NCI-H2107 (cell line): ENCODE data around the gene VAV2.
A peak's percentile ranks its signal among the peaks of the same experiment; 100 is the strongest.

Source experiments
- DNase-seq: peaks from one replicate; lab custom pipeline; 2025; lab: John Stamatoyannopoulos, UW

Gene VAV2

DNA sequence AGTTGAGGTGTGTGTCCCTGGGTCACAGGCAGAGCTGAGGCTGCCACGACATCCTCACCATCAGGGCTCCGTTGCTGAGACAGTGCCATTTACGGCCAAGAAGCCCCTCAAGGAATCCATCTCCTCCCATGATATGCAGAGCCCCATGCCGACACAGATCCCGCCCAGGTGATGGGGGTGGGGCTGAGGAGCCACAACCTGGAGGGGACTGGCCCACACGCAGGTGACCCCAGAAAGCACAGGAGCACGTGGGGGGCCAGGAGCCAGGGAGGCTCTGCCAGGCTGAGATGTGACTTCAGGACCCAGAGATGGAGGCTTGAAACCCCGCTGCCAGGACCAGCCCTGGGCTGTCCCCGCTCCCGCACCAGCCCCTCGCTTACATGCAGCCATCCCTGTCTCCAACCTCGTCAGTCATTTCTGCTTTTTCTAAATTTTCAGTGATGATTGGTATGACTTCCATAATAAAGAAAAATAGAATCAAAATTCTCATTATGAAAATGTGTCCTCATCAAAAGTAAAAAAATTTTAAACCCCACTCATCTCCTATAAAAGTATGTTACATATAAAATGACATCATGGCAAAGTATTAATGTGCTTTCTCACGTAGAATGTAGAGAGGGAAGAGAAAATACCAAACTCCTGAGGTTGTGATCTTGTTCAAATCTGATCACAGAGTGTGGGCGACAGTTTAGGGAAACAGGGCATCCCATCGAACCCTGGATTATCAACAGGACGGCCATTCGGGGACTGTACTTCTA is 155.9 kb downstream of the VAV2 start:
- DNase-seq = no peak

GRCh38 chr9:133835262-133835901 is 156.7 kb downstream of the VAV2 start:
- no peak for DNase-seq

DNA sequence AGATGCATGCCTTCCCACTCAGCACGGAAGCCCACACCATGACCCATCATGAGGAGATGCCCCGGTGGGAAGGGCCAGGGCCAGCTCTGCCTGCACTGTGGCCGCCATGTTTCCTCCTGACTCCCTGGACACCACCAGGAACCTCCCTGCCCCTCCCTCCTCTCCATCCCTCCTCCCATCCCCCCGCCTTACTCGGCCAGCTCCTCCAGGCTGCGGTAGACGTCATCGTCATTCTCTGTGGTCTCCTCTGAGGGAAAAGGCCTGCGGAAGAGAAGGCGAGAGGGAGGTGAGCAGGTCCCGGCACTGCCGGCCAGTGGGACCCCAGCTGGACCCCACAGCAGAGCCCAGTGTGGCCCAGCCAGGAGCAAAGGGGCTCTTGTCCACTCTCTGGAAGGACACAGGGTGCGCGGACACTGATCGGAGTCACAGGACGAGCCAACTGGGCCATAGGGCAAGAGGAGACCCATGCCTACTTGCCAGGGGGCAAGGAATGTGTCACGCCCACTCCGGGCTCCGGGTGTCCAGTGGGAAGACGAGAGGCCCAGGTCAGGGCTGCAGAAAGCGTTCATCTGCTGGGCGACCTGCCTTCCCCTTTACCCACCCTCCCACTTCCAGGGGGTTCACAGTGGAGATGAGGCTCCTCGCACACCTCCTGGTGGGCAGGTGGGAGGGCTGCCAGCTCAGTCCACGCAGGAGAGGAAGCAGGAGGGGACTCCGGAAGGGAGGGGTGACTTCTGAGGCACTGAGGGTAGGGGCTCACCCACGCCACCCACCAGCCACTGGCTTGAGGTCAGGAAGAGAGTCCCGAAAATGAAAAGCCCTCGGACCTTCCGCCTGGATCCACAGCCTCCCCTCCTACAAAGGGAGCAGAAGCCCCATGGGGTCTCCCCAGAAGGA is 157.8 kb downstream of the VAV2 start:
- no peak for DNase-seq

DNA sequence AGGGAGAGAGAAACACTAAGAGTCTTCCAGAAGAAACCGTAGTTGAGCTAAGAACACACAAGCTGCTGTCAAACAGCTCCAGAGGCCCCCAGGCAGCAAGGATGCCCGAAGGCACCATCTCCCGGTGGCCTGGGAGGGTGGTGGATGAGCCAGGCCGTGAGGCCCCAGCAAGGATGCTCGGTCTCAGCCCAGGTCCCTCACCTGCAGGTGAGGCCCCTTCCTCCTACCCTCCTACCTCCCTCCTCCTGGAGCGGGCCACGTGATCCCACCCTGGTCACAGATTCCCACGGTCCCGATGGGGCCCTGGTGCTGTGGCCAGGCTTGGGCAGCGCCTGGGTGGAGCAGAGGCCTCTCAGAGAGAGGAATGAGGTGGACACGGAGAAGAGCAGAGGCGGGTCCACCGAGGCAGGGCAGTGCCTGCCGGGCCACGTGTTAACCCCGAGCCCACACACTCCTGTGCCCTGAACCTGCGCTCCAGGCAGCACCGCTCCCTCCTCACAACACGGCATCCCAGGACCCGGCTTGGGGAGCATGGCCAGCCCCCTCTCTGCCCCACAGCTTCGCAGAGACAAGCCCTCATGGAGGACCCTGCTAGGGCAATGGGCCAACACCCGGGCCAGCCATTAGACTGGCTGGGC is 158.6 kb downstream of the VAV2 start:
- DNase-seq = no peak

DNA sequence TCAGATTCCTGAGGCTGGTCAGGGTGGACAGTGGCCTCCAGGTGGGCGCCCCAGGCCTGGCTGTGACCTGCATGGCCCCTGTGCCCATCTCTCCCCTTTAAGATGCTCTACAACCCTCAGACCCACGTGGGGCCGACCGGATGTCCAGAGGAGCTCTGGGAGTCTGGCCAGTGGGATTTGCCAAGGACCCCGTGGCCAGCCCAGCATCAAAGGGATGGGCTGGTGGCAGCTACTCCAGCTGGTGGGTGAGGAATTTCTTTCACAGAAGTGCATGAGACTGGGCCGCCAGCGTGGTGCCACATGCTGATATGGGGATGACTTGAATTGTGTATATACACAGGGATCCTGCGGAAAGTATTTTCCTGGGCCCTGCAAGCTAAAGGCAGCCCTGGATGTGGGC is 159.2 kb downstream of the VAV2 start:
- DNase-seq = no peak

- DNase-seq = no peak
These were observed 161.4 kb downstream of the VAV2 start for GRCh38 chr9:133830711-133831110.

DNA sequence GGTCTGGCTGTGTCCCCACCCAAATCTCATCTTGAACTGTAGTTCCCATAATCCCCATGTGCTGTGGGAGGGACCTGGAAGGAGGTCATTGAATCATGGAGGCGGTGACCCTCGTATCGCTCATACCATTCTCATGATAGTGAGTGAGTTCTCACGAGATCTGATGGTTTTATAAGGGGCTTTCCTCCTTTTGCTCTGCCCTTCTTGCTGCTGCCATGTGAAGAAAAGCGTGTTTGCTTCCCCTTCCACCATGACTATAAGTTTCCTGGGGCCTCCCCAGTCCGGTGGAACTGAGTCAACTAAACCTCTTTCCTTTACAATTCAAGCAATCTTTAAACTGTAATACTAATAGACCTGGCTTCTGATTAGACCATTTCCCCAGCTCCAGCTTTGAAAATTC is 161.8 kb downstream of the VAV2 start:
- DNase-seq = no peak

- DNase-seq = no peak
These were observed 163.7 kb downstream of the VAV2 start for GRCh38 chr9:133828338-133828997.

- DNase-seq = no peak
These were observed 165.6 kb downstream of the VAV2 start for GRCh38 chr9:133826289-133827085.

GRCh38 chr9:133825555-133826218 is 166.4 kb downstream of the VAV2 start:
- no peak for DNase-seq

- DNase-seq = no peak
These were observed 167.3 kb downstream of the VAV2 start for GRCh38 chr9:133824802-133825186.

- DNase-seq = no peak
These were observed 167.9 kb downstream of the VAV2 start for GRCh38 chr9:133824106-133824801.

- peak; percentile 54 for DNase-seq
These were observed 168.7 kb downstream of the VAV2 start for GRCh38 chr9:133823189-133824105.

DNA sequence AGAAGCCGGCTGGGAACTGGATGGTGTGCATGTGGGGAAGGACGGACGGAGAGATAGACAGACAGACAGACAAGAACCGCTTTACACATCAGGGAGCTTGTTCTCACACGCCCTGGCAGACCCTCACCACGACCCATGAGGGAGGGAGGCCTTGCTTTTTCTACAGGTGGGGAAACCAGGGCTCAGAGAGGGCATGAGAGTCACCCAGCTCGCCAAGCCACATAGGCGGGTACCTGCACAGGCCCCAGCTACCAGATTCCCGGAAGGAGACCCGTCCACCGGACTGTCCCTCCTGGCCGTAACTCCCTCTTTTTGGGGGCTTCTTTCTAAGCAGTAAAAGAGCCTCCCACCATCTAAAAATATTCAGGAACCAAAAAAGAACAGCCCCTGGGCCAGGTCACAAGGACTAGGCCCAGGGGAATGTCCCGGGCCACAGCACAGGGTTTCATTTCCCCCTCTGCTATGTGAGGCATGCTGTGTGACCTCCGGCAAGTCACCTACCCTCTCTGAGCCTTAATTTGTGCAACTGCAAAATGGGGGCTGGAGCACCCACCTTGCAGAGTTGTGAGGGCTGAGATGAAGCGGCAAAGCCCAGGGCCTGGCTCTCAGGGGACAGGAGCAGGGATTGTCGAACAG is 169.6 kb downstream of the VAV2 start:
- DNase-seq = no peak

GRCh38 chr9:133821601-133822429 is 170.3 kb downstream of the VAV2 start:
- DNase-seq = no peak

- no peak for DNase-seq
These were observed 172.2 kb downstream of the VAV2 start for GRCh38 chr9:133819923-133820322.

- DNase-seq = no peak
These were observed 173.7 kb downstream of the VAV2 start for GRCh38 chr9:133818444-133818843.
